K562 (cell line): Measurements from ENCODE around the gene POLR2B. TPM values are rescaled to one million over a fixed set of nuclear protein-coding genes. Genes with fewer than 3 reads are reported as not detected.

Source experiments
- ATAC-seq: fragments of 200-7000 bp; cut with Tn5 transposase; 3 replicates; pipeline ENCODE4 v1.9.1; 2020; ENCODE audit warnings: moderate library complexity
- BruUV-seq: library from RNA; stranded (reverse); fragments of 400-500 nt; replicated peaks from 2 replicates; lab custom pipeline; 2021; lab: Mats Ljungman, UMichigan
- CTCF ChIA-PET: fragments of 300-600 bp; formaldehyde crosslinking; extraction: SDS; loops from one replicate; lab custom pipeline; 2021; ENCODE audit warnings: low intra/inter-chr PET ratio; lab: Yijun Ruan, JAX
- POLR2A ChIA-PET: fragments of 300-600, 350-650 bp; sonication (Branson Sonifier 250); formaldehyde crosslinking; extraction: SDS; loops from one replicate; lab custom pipeline; 2021; ENCODE audit warnings: antibody characterized with exemption, inconsistent platforms; lab: Yijun Ruan, JAX
- DNase-seq, 4 experiments: peaks; one replicate each; pipeline versions ENCODE4 v3.0.0 to v3.0.0-alpha.2; 2011 to 2018; ENCODE audit warnings: low spot score in 3 of 4, mixed read lengths in 3 of 4; ENCODE audit errors: extremely low read depth in 1 of 4
- FAIRE-seq: peaks from 2 replicates; lab custom pipeline; 2011; peaks lifted over from hg19 to GRCh38; lab: Jason Lieb, UNC
- H2AFZ ChIP-seq: 2 replicates; pipeline ENCODE4 v1.6.0; 2011; ENCODE audit warnings: low read depth, low read length, control low read depth, inconsistent platforms
- H3K27ac ChIP-seq: fragments of 200-600 bp; 3 replicates; pipeline ENCODE4 v1.8.0; 2011; ENCODE audit warnings: low read depth, mild to moderate bottlenecking, control low read depth, inconsistent platforms, low read length, moderate library complexity, mixed read lengths; ENCODE audit errors: extremely low read depth
- H3K27me3 ChIP-seq, 2 experiments: fragments of 300-600 bp in 1 of 2; 2 replicates in 1 of 2; 3 replicates in 1 of 2; pipeline versions ENCODE4 v1.6.0 to v1.8.0; 2011; ENCODE audit warnings: inconsistent platforms in 2 of 2, low read length in 2 of 2, mild to moderate bottlenecking in 1 of 2, mixed read lengths in 1 of 2, moderate library complexity in 1 of 2; ENCODE audit not compliant: control insufficient read depth in 2 of 2, insufficient read depth in 2 of 2
- H3K36me3 ChIP-seq: fragments of 300-600 bp; 3 replicates; pipeline ENCODE4 v1.8.0; 2011; ENCODE audit warnings: mild to moderate bottlenecking, low read length, inconsistent platforms; ENCODE audit not compliant: control insufficient read depth, insufficient read depth
- H3K4me1 ChIP-seq, 2 experiments: fragments of 200-600 bp in 1 of 2; replicated peaks in 1 of 2; 2 replicates in 1 of 2; 3 replicates in 1 of 2; pipeline versions ENCODE4 v1.5.1 to v1.8.0; 2011; ENCODE audit warnings: inconsistent platforms in 2 of 2, low read length in 2 of 2, mild to moderate bottlenecking in 1 of 2, mixed read lengths in 1 of 2, moderate library complexity in 1 of 2; ENCODE audit not compliant: control insufficient read depth in 2 of 2, insufficient read depth in 2 of 2
- H3K4me2 ChIP-seq: 2 replicates; pipeline ENCODE4 v1.6.1; 2011; ENCODE audit warnings: low read length, control low read depth, inconsistent platforms, mixed read lengths; ENCODE audit not compliant: insufficient read depth
- H3K4me3 ChIP-seq: fragments of 200-600 bp; sonication (generic), shearing (Covaris generic); 2 replicates; pipeline ENCODE4 v1.5.1; 2016; ENCODE audit warnings: control low read depth, inconsistent platforms
- H3K79me2 ChIP-seq: fragments of 200-600 bp; 3 replicates; pipeline ENCODE4 v1.8.0; 2011; ENCODE audit warnings: low read length, inconsistent platforms; ENCODE audit not compliant: control insufficient read depth, insufficient read depth
- H3K9ac ChIP-seq, 2 experiments: 2 replicates each; pipeline versions ENCODE4 v1.6.0 to v1.6.1; 2011; ENCODE audit warnings: low read depth in 2 of 2, low read length in 2 of 2, control low read depth in 1 of 2, inconsistent platforms in 1 of 2, mild to moderate bottlenecking in 1 of 2, mixed read lengths in 1 of 2; ENCODE audit not compliant: insufficient read depth in 1 of 2
- H3K9me1 ChIP-seq: one replicate; pipeline ENCODE4 v1.6.0; 2011; ENCODE audit warnings: inconsistent platforms, mild to moderate bottlenecking, low read length, moderate library complexity; ENCODE audit not compliant: control insufficient read depth, insufficient read depth
- H3K9me3 ChIP-seq: replicated peaks from 2 replicates; pipeline ENCODE4 v1.5.1; 2011; ENCODE audit warnings: low read depth, low read length, inconsistent platforms; ENCODE audit not compliant: control insufficient read depth, insufficient read depth
- H4K20me1 ChIP-seq: replicated peaks from 2 replicates; pipeline ENCODE4 v1.6.1; 2011; ENCODE audit warnings: low read length, inconsistent platforms, mixed read lengths; ENCODE audit not compliant: control insufficient read depth, insufficient read depth
- CEBPB ChIP-seq: fragments of 450-650 bp; IDR thresholded peaks from 2 replicates; pipeline ENCODE4 v1.6.1; 2016; ENCODE audit warnings: missing genetic modification characterization, missing compliant biosample characterization
- CEBPG ChIP-seq, 3 experiments: fragments of 200-800 bp in 1 of 3; sonication (Bioruptor generic) in 1 of 3; sonication (generic) in 1 of 3; formaldehyde crosslinking in 1 of 3; IDR thresholded peaks in 2 of 3; conservative IDR thresholded peaks in 1 of 3; 2 replicates each; pipeline versions ENCODE4 v1.6.1 to v1.8.0; 2016 to 2022; ENCODE audit warnings: missing compliant biosample characterization in 2 of 3, missing genetic modification characterization in 2 of 3, mild to moderate bottlenecking in 1 of 3, missing genetic modification reagents in 1 of 3
- FOSL1 ChIP-seq: fragments of 200-800 bp; sonication (Bioruptor generic); conservative IDR thresholded peaks from 2 replicates; pipeline ENCODE4 v1.6.1; 2016; ENCODE audit warnings: missing genetic modification characterization, missing compliant biosample characterization
- HEY1 ChIP-seq: fragments of 250-450 bp; sonication (Bioruptor Pico); IDR thresholded peaks from 2 replicates; pipeline ENCODE4 v1.5.0; 2020; ENCODE audit warnings: mild to moderate bottlenecking, moderate library complexity, borderline replicate concordance
- NCOA4 ChIP-seq: fragments of 450-650 bp; IDR thresholded peaks from 2 replicates; pipeline ENCODE4 v1.6.1; 2018; ENCODE audit warnings: mild to moderate bottlenecking; ENCODE audit not compliant: partially characterized antibody
- SAFB2 ChIP-seq: fragments of 200-400 bp; formaldehyde crosslinking; IDR thresholded peaks from 2 replicates; pipeline ENCODE4 v1.6.1; 2018; ENCODE audit warnings: borderline replicate concordance, low read length, low read depth, moderate library complexity; ENCODE audit not compliant: severe bottlenecking
- ZNF445 ChIP-seq: fragments of 250-450 bp; sonication (Bioruptor Pico); IDR thresholded peaks from 2 replicates; pipeline ENCODE4 v1.4.0; 2020; ENCODE audit warnings: low read depth, mild to moderate bottlenecking, moderate library complexity
- WGBS: fragments of 100-300 bp; shearing (Covaris generic); methylation state at CpG from one replicate; pipeline ENCODE4 v1.1.6; 2016; ENCODE audit warnings: low coverage, mixed read lengths; ENCODE audit not compliant: insufficient coverage; ENCODE audit errors: missing lambda C conversion rate; 5-methylcytosine and 5-hydroxymethylcytosine counted together
- in situ Hi-C: fragments of 300-500 bp; cut with MboI; formaldehyde crosslinking; loops from 4 replicates; pipeline ENCODE4 v1.15.0; 2018; ENCODE audit warnings: inconsistent platforms, mixed read lengths
- intact Hi-C: fragments of 100-400 bp; cut with micrococcal nuclease; formaldehyde crosslinking; loops from 2 replicates; pipeline ENCODE4 v1.14.2; 2022
- polyA plus RNA-seq, 8 experiments: library from polyadenylated mRNA; depleted of rRNA in 4 of 8; stranded (reverse) in 5 of 8; unstranded in 3 of 8; fragments of >200 nt; fragmentation: Nextera tagmentation in 2 of 8; fragmentation: Illumina TruSeq in 1 of 8; extraction: Ambion mirVana in 2 of 8; extraction: Trizol in 1 of 8; gene quantifications; 2 replicates each; pipeline versions ENCODE4 v1.2.1 to v1.2.3, GENCODE V29; 2011 to 2014; ENCODE audit warnings: inconsistent platforms in 1 of 8, missing spikeins in 1 of 8
- total RNA-seq, 7 experiments: library from RNA; depleted of rRNA in 6 of 7; stranded (reverse); fragments of >200 nt in 6 of 7; fragmentation: Illumina TruSeq in 2 of 7; extraction: Trizol in 2 of 7; gene quantifications; 2 replicates each; pipeline versions ENCODE4 v1.2.1 to v1.2.3, GENCODE V29; 2011 to 2021; ENCODE audit warnings: low replicate concordance in 1 of 7
- TF ChIP-seq, protein P1 (sequence below): fragments of 450-650 bp; formaldehyde crosslinking; IDR thresholded peaks from 2 replicates; pipeline ENCODE4 v1.4.0; 2020; ENCODE audit warnings: mild to moderate bottlenecking, moderate library complexity
- TF ChIP-seq, protein P2 (sequence below), 2 experiments: fragments of 450-650 bp in 1 of 2; sonication (generic) in 1 of 2; formaldehyde crosslinking in 1 of 2; IDR thresholded peaks in 1 of 2; conservative IDR thresholded peaks in 1 of 2; 2 replicates each; pipeline versions ENCODE4 v1.6.1 to v1.8.1; 2016 to 2023; ENCODE audit warnings: mild to moderate bottlenecking in 2 of 2, moderate library complexity in 2 of 2, inconsistent platforms in 1 of 2, missing genetic modification reagents in 1 of 2

The POLR2B gene
- total and polyA plus RNA-seq, 9 of the 15 experiments (the other 6 are each of a cell fraction or from before 2014, with no cell fraction given): 60.9 to 208 (median 142) TPM

DNA sequence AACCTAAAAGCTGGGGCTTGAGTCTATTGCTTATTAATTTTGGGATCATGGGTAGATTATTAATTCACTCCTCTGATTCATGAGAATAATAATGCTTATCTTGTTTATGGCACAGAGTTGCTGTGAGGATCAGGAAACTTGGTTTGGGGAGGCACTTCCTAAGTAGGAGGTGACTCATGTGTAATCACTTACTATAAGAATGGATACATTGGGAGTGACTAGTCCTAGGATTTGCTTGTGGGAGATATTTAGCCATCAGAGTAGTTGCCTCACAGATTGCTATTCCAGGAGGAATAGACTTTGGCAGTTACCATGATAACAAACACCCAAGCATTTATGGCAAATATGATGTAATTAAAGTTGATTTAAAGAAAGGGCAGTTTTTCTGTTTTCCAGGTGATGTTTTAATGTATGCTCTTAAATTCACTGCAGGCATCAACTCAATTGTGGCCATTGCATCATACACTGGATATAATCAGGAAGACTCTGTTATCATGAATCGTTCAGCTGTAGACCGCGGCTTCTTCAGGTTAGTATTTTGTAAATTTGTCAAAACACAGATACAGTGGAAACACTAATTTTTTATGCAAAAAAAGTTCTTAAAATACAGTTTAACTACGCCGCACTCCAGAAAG, 41.9 kb downstream of the POLR2B start:
- Histone ChIP-seq H3K9me3 (no peaks in the 10 kb centered on the region), H4K20me1 (no peaks in the 10 kb centered on the region; the same call in 1 of the 2 replicates), H3K9ac (no peak overlapping the region), H3K4me2 (no peak overlapping the region), H3K4me1 (no peaks in the 10 kb centered on the region), H3K27ac (no peak overlapping the region), H2AFZ (no peak overlapping the region), H3K36me3 (peaks cover 94% of the 10 kb centered on the region), H3K27me3 (no peaks in the 10 kb centered on the region), H3K4me3 (no peak overlapping the region), H3K9me1 (no peaks in the 10 kb centered on the region), H3K79me2 (no peaks in the 10 kb centered on the region; the same call in 2 of the 3 replicates)
- in situ Hi-C loops (no loop called here), intact Hi-C loops (no loop called here)
- no peak for ATAC-seq
- CTCF ChIA-PET: no interaction called here
- DNase-seq: no peak
- BruUV-seq: no TSS peak
- TF ChIP-seq, protein P1, sequence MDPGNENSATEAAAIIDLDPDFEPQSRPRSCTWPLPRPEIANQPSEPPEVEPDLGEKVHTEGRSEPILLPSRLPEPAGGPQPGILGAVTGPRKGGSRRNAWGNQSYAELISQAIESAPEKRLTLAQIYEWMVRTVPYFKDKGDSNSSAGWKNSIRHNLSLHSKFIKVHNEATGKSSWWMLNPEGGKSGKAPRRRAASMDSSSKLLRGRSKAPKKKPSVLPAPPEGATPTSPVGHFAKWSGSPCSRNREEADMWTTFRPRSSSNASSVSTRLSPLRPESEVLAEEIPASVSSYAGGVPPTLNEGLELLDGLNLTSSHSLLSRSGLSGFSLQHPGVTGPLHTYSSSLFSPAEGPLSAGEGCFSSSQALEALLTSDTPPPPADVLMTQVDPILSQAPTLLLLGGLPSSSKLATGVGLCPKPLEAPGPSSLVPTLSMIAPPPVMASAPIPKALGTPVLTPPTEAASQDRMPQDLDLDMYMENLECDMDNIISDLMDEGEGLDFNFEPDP (CRISPR knock-in tag): no peak
- TF ChIP-seq NCOA4 (no peak), CEBPB (tag) (0 out of 2 replicates have a peak, but pooled peaks have one; percentile 7), SAFB2 (no peak), HEY1 (CRISPR knock-in tag) (no peak), ZNF445 (no peak), FOSL1 (tag) (peak; percentile 22; the same call in 1 of the 2 replicates), CEBPG (CRISPR knock-in tag; IDR thresholded peaks at IDR 0.05) (no peak), CEBPG (tag; conservative IDR thresholded peaks at IDR 0.05 in 1 of 2, IDR thresholded peaks at IDR 0.05 in 1 of 2) (peak in 1 of 2 experiments; percentile 76; a peak in 3 of 4 replicates)
- TF ChIP-seq, protein P2, sequence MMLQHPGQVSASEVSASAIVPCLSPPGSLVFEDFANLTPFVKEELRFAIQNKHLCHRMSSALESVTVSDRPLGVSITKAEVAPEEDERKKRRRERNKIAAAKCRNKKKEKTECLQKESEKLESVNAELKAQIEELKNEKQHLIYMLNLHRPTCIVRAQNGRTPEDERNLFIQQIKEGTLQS (IDR thresholded peaks at IDR 0.05): peak; percentile 55; the same call in 1 of the 2 replicates
- TF ChIP-seq, protein P2 (CRISPR knock-in tag; conservative IDR thresholded peaks at IDR 0.05): no peak
- POLR2A ChIA-PET: no interaction called here
- no peak for FAIRE-seq
- WGBS: 65% methylated on average over 5 of the region's 5 CpGs
